HT1080 (cell line): ENCODE results near the gene DPP6. TPM values are rescaled to one million over a fixed set of nuclear protein-coding genes. Genes with fewer than 3 reads are reported as not detected.

Source experiments
- DNase-seq: peaks from one replicate; pipeline ENCODE4 v3.0.0-alpha.2; 2015; ENCODE audit warnings: low read depth
- total RNA-seq: library from RNA; depleted of rRNA; stranded (reverse); fragments of >200 nt; shearing (Covaris generic); gene quantifications from 2 replicates; pipeline ENCODE4 v1.2.3, GENCODE V29; 2014

DPP6 gene
- total RNA-seq, 1 experiment from 2014 or later, result not detected

DNA sequence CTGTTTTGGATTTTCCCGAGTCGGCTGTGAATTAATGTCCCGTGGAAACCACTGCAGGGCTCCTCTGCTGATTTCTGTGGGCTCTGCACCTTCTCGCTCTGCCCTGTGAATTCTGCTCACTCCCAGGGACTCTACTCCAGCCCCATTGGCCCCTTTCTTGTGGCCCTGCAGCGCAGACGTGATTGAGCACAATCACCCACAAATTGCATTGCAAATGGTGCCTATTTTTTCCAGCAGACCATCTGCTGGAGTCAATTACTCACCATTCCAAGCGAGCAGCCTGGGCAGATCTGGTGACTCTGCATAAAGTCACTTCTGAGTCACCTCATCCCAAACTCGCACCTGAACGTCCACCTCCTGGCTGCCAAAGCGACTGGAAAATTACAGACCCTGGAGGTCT lies 714.9 kb downstream of the DPP6 start:
- peak; percentile 91 for DNase-seq

DNA sequence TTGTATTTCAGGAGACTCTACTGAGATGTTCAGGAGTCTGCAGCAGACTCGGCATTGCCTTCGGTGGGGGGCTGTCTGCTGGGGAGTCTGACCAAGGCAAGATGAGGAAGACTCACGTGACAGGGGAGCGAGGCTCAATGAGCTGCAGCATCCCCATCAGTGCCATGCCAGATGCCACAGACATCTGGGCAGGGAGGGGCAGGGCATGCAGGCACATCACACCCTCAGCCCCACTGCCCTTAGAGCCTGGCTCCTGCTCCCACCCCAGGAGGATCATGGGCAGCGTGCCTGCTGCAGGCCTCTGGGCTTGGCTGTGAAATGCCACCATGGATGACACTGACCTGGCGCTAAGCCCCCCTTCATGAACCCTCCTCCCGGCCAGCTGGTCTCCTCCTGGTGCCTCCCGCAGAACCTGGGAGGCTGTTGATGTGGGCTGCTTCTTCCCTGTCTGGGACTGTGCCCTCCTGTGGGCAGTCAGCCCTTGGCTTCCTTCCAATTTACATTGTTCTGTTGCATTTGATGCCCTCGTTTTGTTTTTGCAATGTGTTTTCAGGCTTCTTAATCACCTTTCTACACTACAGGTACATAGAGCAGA lies 715.7 kb downstream of the DPP6 start:
- DNase-seq, result no peak

DNA sequence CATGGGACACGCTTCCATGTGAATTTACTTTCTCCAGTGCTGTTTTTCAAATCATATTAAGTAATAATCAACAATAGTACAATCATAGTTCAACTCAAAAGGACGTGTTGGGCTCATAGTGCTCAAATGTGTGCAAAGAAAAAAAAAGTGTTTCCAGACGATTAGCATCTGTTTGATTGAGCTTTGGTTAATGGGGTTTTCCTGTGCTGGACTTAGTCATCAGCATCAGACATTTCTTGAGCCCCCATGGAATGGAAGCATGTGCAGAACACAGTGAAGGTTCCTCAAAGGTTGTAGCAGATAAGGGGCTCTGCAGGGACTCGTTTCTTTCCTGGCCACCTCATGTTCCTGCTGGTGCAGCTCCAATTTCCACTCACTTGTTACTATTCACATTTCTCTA lies 716.8 kb downstream of the DPP6 start:
- no peak for DNase-seq

DNA sequence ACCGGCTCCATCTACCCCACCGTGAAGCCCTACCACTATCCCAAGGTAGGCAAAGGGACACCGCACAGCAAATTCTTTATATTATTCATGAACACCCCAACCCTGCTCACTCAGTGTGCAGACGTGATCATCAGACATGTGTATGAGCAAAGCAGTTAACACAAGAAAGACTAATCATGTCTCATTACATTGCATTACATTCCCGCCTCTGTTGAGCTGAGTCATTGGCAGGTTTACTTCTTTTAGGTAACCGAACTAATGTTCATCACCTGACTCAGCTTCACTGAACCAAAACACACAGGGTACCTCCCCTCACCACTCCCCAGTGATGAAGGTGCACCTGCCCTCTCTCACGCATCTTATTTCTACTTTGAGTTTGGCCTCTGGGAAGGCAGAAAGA lies 717.3 kb downstream of the DPP6 start:
- no peak for DNase-seq

DNA sequence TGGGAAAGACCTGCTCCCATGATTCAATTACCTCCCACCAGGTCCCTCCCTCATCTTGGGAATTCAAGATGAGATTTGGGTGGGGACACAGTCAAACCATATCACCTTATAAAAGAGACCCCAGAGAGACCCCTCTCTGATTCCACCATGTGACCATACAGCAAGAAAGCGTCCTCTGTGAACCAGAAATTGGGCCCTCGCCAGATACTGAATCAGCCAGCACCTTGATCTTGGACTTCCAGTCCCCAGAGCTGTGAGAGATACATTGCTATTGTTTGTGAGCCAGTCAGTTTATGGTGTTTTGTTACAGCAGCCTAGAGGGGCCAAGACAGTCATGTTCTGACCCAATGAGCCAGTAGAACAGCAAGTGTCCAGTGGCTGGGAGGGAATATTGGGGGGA lies 718.2 kb downstream of the DPP6 start:
- no peak for DNase-seq

DNA sequence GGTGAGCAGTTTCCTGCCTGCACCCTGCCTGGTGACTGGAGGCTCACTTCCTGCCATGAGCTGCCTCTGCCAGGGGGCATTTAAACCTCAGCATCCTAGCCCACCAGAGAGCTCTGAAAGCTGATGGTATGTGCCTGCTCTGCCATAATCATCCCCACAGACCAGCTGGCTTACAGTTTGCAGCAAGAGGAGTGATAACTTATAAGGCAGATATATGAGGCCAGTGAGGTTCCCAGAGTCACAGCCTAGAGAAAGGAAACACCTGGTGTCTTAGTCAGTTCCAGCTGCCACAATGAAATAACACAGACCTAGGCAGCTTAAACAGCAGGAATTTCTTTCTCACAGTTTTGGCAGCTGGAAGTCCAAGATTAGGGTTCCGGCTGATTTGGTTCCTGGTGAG lies 718.8 kb downstream of the DPP6 start:
- peak; percentile 64 for DNase-seq

DNA sequence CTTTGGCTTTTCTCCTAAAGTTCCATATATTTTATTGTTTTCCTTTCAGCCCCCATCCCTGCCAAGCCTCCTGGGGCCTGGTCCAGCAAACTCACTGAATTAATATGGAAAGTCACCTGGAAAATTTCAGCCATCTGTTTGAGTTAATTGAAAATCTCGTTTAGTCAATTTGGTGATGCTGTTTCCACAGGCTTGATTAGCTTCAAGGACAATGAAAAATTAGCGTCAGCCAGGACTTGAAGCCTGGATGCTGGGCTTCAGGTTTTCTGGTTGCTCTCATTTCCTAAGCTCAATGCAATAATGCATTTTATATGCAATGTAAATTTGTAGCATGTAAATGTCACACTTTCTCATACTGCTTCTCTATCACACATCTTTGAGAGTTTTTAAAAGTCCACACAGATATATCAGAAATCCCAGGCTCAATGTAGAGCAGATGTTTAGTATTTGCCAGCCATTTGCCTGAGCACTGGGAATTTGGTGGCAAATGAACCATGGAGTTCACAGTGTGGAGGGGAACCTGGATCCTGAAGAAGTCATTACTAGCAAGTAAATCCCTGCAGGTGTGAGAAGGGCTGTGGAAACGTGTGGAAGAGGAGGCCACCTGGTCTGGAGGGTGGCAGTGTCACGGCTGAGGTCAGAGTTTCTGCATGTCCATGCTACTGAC lies 722.2 kb downstream of the DPP6 start:
- DNase-seq, result no peak

DNA sequence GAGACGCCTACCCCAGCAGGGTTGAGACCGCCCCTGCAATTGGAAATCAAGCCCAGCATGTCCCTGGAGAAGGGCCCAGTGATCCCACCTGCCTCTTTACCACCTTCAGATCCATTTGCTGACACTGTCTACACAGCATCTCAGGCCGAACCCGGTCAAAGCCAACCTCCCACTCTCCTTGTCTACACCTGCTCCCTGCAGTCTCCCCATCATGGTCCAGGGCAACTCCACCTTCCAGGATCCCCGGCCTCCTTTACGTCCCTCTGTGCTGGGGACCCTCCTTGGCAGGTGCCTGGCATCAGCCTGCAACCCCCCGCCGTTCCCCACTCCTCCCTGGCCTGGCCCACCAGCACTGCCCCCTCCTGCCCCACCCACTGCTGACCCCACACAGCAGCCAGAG lies 723.5 kb downstream of the DPP6 start:
- DNase-seq, result no peak

DNA sequence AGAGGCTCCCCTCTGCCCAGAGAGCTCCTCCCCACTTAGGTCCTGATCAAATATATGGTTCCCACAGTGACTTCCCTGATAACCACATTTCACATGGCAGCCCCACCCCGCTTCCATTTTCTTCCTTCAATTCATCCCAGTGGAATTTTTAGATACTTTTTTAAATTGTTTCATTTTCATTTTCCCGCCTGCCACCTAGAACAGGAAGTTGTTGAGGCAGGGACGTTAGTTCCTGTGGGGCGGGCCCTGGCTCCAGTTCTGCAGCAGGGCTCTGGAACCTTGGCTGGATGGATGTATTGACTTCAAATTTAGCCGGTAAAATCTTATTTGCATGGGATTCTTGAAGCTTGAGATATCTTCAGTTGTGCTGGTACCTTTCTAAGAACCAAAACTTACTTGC lies 724.2 kb downstream of the DPP6 start:
- peak; percentile 32 for DNase-seq

DNA sequence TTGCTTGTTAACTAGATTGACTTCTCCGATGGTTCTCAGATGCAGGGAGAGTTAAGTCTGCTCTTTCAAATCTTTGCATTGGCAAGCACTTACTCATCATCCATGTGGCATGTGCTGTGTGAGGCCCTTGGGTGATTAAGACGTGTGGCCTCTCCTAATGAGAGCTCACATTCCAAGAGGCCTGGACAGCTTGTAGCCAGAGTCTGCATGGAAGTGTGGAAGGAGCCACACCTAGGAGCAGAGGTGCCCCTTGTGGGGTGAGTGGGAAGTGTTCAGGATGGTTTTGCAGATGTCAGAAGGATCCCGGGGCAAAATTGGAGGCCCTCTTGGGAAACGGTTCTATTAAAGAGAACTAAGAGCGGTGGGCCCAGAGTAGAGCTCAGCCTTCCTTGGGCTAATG lies 724.8 kb downstream of the DPP6 start:
- peak; percentile 88 for DNase-seq

DNA sequence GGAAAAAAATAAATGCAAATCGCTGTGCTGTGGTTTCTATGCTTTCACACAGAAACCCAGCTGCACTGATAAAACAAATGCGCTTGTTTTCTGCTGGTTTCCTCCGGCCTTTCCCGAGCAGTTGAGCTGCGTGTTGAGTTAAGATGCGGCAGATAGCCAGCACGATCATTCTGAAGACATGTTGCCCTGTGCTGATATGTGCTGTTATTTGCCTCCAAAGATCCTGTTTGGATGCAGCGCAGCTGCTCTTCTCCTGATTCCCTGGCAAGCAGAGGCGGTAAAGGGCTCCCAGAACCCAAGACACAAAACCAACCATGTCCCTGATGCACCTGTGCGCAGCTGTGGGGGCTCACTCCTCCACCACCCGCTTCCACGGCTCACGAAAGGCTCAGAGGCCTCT lies 725.3 kb downstream of the DPP6 start:
- DNase-seq, result no peak

DNA sequence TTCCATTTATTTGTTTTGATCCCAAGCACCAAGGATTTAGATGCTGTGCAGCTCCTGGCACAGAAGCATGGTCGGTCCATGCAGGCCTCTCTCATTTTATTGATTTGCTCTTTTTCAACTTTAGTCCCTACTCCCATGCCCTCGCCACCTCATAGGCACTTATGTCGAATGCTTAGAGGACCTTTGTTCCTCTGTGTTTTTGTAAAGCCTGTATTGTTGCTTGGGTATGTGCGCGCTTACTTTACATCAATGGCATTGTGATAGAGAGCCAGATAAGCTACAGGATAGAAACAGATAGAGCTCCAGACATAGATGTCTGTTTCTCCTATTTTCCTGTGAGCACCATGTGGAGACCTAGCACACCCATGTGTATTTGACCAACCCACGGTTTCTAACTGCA lies 725.7 kb downstream of the DPP6 start:
- no peak for DNase-seq

DNA sequence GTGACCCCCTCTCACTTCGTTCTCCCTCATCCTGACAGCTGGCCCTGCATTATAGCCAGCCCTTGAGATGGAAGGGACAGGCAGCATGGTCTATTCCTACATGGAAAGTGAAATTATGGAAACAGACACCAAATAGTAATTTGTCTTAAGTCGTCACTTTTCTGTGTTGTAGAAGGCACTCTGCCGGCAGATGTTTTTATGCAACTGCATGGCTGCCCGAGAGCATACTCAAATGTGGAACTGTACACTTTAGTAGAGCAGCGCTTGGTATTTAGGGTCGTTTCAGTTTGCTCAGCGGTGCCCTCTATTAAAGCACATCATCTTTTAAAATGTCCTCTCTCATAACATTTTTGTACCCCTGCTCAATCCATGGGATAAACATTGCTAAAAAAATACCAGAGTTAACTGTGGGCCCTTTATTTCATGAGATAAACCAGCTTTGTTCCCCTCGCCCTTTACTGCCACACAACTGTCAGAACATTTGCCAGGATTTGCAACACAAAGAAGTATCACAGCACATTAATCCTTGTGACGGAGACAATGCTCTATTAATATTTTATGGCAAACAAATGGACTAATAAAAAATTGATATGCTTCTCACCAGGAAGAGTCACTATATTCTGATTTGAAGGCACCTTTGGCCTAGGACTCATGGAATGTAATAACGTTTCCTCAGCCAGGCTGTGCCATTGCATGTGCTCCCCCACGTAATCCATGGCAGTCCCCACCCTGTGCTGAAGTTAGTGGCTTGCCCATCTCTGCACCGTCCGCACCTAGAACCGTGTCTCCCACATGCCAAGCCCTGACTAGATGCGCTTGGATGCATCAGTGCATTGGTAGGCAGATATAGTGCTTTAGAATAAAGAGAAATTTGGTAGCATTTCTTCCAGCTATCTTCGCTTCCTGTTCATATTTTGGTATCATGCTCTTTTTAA lies 729.4 kb downstream of the DPP6 start:
- no peak for DNase-seq

DNA sequence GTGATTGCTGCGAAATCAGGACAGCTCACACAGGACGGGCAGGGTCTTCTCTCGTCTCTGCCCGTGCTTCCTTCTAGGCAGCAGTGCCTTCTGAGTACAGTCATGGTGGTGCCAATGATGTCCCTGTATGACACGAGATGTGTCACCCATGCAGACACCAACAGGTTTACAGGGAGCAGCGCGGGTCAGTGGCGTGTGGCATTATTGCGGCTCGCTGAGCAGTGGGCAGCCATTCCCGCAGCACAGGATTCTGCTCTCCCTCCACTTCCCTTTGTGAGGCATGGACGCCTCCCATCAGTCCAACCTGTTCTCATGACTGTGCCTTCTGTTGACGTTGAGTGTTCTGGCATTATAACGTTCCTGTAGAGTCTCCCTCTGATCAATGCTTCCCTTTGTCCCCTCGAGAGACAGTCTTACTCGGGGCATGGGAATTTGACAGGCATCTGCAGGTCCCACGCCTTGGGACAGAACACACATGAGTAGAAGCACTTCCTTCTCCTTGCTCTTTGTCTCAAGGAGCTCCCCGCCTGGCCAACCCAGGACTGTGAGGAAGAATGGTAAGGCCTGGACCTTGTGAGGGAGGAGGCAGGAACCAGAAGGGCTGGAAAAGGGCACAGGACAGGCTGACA lies 731.2 kb downstream of the DPP6 start:
- no peak for DNase-seq

DNA sequence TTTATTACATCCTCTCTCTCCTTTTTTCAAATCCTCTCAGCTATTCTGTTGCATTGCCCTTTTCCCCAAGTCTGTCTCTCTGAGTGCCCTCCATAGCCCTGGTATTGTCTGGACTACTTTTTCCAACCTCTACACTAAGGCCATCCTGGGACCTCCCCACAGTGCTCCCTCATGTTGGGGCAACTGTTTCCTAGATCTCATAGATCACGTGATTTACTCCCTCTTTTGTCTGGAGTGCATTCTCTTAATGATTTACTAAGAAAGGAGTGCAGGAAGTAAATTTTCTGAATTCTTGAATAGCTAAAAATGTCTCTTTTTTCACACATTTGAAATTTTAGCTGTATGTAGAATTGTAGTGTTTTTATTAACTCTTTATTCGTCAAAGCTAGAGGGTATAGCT lies 733.7 kb downstream of the DPP6 start:
- DNase-seq, result no peak

DNA sequence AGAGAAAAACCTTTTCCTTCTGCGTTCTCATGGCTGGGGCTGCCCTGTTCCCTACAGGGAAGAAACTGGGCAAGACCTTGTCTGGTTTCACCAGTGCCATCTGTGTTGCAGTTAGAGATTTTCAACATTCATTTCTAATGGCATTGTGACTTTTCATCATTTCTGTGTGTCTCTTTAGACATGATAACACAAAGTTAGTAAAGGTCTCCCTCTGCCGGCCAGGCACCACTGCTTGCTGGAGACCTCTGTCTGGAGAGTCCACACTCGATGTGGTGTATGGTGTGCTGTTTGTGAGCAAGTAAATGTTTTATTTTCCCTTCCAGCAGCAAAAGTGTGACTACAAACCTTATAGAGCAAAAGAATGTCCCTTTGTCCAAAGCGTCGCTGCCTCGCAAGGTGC lies 737.2 kb downstream of the DPP6 start:
- DNase-seq, result peak; percentile 37

DNA sequence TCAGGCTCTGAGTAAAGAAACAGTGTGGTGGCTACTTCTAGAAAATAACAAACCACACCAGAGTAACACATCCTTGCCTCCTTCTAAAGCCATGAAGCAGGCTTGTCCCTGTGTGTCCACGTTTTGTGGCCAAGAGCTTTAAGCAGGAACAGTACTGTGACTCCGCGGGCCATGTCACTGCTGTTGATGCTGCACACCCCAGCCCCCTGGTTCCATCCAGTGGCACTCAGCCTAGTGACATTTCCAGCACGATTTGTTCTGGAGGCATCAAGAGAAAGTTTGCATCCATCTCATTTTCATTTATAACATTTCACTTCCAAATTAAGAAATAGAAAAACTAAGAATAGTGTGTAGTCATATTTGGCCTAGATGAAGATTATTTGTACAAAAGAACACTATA lies 739.4 kb downstream of the DPP6 start:
- DNase-seq, result no peak

DNA sequence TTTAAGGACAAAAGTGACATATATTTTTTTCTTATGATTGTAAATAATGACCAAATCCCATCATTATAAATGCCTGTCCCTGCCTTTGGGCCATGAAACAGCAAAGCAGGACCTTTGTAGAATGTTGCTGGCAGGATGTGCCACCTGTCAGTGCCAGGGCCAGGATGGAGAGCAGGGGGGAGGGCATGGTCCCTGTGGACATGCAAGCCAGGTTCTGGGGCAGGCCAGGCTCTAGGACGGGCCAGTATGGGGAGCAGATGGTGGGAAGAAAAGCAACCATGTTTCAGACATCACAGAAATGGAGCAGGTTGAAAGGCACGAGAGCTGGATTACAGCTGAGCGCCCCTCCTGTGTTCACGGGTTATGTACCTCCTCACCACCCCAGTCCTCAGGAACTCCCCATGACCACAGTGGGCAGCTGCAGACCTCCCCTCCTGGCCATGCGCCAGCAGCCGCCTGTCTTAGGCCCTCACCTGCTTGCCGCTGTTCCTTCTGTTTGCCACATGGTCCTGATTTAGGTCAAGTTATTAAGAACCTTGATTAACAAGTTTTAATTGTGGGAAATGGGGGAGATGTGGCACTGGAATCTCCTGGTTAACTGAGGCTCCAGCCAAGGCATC lies 740.3 kb downstream of the DPP6 start:
- no peak for DNase-seq

DNA sequence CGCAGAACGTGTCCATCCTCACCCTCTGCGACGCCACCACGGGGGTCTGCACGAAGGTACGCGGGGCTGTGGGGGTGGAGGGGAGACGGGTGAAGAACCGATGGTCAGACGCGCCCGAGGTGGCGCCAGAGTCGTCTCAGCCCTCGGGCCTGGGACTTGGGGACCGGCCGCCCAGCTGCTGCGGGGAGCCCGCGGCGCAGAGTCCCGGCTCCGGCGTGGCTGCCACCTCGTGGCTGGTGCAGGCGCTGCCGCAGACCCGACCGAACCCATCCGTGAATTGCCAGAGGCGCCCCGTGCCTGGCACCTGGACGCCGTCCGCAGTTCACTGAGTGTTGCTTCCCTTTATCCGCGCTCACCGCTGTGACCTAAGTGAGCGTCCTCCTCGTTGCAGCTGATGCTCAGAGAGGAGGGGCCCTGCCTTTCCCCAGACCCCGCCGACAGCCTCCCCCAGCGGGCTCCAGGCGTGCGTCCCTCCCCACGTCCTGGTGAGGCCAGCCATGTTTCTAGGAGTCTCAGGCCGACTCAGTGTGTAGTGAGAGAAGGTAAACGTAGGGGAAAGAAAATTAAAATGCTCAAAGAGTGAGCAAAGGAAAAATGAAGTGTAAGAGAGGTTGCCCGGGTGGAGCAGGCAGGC lies 742.1 kb downstream of the DPP6 start:
- peak; percentile 38 for DNase-seq

DNA sequence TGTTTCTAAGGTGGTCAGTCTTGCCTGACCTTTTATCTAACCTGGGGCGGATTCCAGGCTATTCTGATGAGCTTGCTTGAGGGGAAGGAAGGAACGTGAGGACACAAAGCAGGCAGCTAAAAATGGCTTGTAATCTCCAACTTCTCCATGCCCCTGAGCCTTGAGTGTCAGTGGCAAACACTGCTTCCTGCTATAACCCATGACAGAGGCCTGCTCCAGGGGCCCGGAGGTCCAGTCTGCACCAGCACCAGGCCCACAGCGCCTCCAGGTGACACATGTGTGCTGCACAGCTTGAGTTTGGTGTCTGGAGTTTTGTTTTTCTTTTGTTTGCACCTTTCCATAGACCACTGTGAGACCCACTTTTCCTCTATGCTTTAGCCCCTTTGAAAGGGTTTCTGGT lies 742.8 kb downstream of the DPP6 start:
- no peak for DNase-seq

DNA sequence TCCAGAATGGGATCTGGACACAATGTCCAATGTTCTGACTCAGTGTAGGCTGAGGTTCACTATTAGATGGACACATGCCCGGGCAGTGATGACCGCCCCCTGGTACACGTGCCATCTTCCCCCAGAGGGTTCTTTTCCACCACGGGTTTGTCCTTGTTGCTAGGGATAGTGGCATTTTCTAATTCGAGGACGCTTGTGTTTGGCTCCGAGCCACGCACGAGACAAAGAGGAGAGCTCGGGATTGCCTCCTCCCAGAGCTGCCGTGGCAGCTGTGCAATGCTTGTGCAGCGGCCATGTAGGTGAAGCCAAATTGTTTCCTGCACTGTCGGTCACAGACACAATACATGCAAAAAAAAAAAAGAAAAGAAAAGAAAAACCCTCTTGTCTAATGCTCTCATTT lies 743.2 kb downstream of the DPP6 start:
- no peak for DNase-seq
